ENCODE results near the gene DCLK2.

DNA sequence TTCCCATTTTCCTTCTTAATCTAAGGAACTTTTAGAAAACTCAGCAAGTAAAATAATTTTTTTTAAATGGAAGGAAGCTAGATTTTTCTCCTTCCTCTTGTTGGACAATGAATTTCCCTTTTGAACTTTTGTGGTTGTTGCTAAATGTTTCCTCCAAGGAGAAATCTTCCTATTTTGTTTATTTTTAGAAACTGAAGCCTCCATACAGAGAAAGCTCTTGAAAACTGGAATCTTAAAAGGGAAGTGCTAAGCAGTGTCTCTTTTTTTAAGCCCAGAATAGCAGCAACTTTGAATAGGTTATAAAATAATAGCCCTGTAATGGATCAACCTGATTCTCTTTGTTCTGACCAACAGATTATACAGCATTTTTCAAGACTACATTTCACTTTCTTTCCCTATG lies 15.1 kb upstream of the DCLK2 start:
- TF ChIP-seq GATA2 (IDR thresholded peaks at IDR 0.05; ENCODE audit: low read depth, low read length) (no peak), GATA3 (IDR thresholded peaks at IDR 0.05; ENCODE audit: low read depth, low read length) (no peak)
